Measurements from ENCODE around the gene P2RY8.

P2RY8 gene

GRCh38 chrX:1502853-1503252 lies 34.1 kb downstream of the P2RY8 start:
- Histone ChIP-seq H3K4me1 (ENCODE audit: control insufficient read depth, insufficient read depth, low read depth, low read length) (no peaks in the 10 kb centered on the region), H2BK5ac (ENCODE audit: low read depth, low read length, poor library complexity, severe bottlenecking) (no peak overlapping the region), H3K9me3 (ENCODE audit: control insufficient read depth, low read length) (no peaks in the 10 kb centered on the region), H4K91ac (ENCODE audit: low read length) (no peak overlapping the region), H3K9ac (ENCODE audit: low read length) (no peak overlapping the region), H3K18ac (ENCODE audit: low read depth in 1 of 2, low read length in 2 of 2) (no peak overlapping the region), H3K79me1 (replicated peaks; ENCODE audit: low read length, poor library complexity, severe bottlenecking) (no peaks in the 10 kb centered on the region), H2BK120ac (ENCODE audit: low read depth, low read length) (no peak overlapping the region), H3K4me3 (ENCODE audit: insufficient read depth in 1 of 2, low read depth in 1 of 2, low read length in 2 of 2) (no peak overlapping the region), H3K4me2 (ENCODE audit: low read length, poor library complexity, severe bottlenecking) (no peak overlapping the region), H2BK12ac (ENCODE audit: low read length in 2 of 2) (no peak overlapping the region), H3K23ac (ENCODE audit: low read length in 2 of 2) (no peak overlapping the region), H3K27me3 (ENCODE audit: control insufficient read depth in 1 of 2, insufficient read depth in 1 of 2, low read length in 2 of 2) (no peaks in the 10 kb centered on the region), H3K4ac (ENCODE audit: low read depth in 1 of 2, low read length in 2 of 2) (no peak overlapping the region), H3K14ac (ENCODE audit: low read length in 2 of 2) (no peak overlapping the region), H2AFZ (ENCODE audit: low read depth, low read length) (no peak overlapping the region), H3K36me3 (ENCODE audit: control insufficient read depth in 1 of 2, insufficient read depth in 2 of 2, low read depth in 1 of 2, low read length in 2 of 2) (no peaks in the 10 kb centered on the region), H2BK15ac (ENCODE audit: low read depth, poor library complexity, severe bottlenecking) (no peak overlapping the region), H4K8ac (ENCODE audit: low read length) (no peak overlapping the region), H2AK5ac (ENCODE audit: low read length, severe bottlenecking) (no peak overlapping the region), H3K27ac (ENCODE audit: low read length, poor library complexity, severe bottlenecking) (no peak overlapping the region)
- WGBS = 79% methylated on average over 8 of the region's 8 CpGs
- no peak for DNase-seq

GRCh38 chrX:1502241-1502640 lies 34.7 kb downstream of the P2RY8 start:
- no peak overlapping the region for H3K9ac ChIP-seq (ENCODE audit: low read length)
- H2BK5ac ChIP-seq (ENCODE audit: low read depth, low read length, poor library complexity, severe bottlenecking) = no peak overlapping the region
- H3K4ac ChIP-seq (ENCODE audit: low read depth in 1 of 2, low read length in 2 of 2) = no peak overlapping the region
- no peak overlapping the region for H2BK120ac ChIP-seq (ENCODE audit: low read depth, low read length)
- H3K4me1 ChIP-seq (ENCODE audit: control insufficient read depth, insufficient read depth, low read depth, low read length) = no peaks in the 10 kb centered on the region
- no peaks in the 10 kb centered on the region for H3K27me3 ChIP-seq (ENCODE audit: control insufficient read depth in 1 of 2, insufficient read depth in 1 of 2, low read length in 2 of 2)
- H3K36me3 ChIP-seq (ENCODE audit: control insufficient read depth in 1 of 2, insufficient read depth in 2 of 2, low read depth in 1 of 2, low read length in 2 of 2) = no peaks in the 10 kb centered on the region
- H3K9me3 ChIP-seq (ENCODE audit: control insufficient read depth, low read length) = no peaks in the 10 kb centered on the region
- H3K18ac ChIP-seq (ENCODE audit: low read depth in 1 of 2, low read length in 2 of 2) = no peak overlapping the region
- no peak overlapping the region for H3K4me2 ChIP-seq (ENCODE audit: low read length, poor library complexity, severe bottlenecking)
- no peak overlapping the region for H4K91ac ChIP-seq (ENCODE audit: low read length)
- H2AK5ac ChIP-seq (ENCODE audit: low read length, severe bottlenecking) = no peak overlapping the region
- 89% methylated on average over 10 of the region's 12 CpGs for WGBS
- H2AFZ ChIP-seq (ENCODE audit: low read depth, low read length) = no peak overlapping the region
- no peak for DNase-seq
- H2BK12ac ChIP-seq (ENCODE audit: low read length in 2 of 2) = no peak overlapping the region
- no peak overlapping the region for H4K8ac ChIP-seq (ENCODE audit: low read length)
- H3K14ac ChIP-seq (ENCODE audit: low read length in 2 of 2) = no peak overlapping the region
- H3K79me1 ChIP-seq (replicated peaks; ENCODE audit: low read length, poor library complexity, severe bottlenecking) = no peaks in the 10 kb centered on the region
- no peak overlapping the region for H3K27ac ChIP-seq (ENCODE audit: low read length, poor library complexity, severe bottlenecking)
- H3K23ac ChIP-seq (ENCODE audit: low read length in 2 of 2) = no peak overlapping the region
- no peak overlapping the region for H2BK15ac ChIP-seq (ENCODE audit: low read depth, poor library complexity, severe bottlenecking)
- no peak overlapping the region for H3K4me3 ChIP-seq (ENCODE audit: insufficient read depth in 1 of 2, low read depth in 1 of 2, low read length in 2 of 2)

GRCh38 chrX:1500701-1501624 lies 36.0 kb downstream of the P2RY8 start:
- Histone ChIP-seq H4K91ac (ENCODE audit: low read length) (no peak overlapping the region), H2BK5ac (ENCODE audit: low read depth, low read length, poor library complexity, severe bottlenecking) (no peak overlapping the region), H3K4me3 (ENCODE audit: insufficient read depth in 1 of 2, low read depth in 1 of 2, low read length in 2 of 2) (no peak overlapping the region), H2AK5ac (ENCODE audit: low read length, severe bottlenecking) (no peak overlapping the region), H3K27ac (ENCODE audit: low read length, poor library complexity, severe bottlenecking) (no peak overlapping the region), H3K79me1 (replicated peaks; ENCODE audit: low read length, poor library complexity, severe bottlenecking) (no peaks in the 10 kb centered on the region), H3K36me3 (ENCODE audit: control insufficient read depth in 1 of 2, insufficient read depth in 2 of 2, low read depth in 1 of 2, low read length in 2 of 2) (no peaks in the 10 kb centered on the region), H3K4me2 (ENCODE audit: low read length, poor library complexity, severe bottlenecking) (no peak overlapping the region), H3K4me1 (ENCODE audit: control insufficient read depth, insufficient read depth, low read depth, low read length) (no peaks in the 10 kb centered on the region), H3K4ac (ENCODE audit: low read depth in 1 of 2, low read length in 2 of 2) (no peak overlapping the region), H2BK12ac (ENCODE audit: low read length in 2 of 2) (no peak overlapping the region), H3K27me3 (ENCODE audit: control insufficient read depth in 1 of 2, insufficient read depth in 1 of 2, low read length in 2 of 2) (peaks cover 0 to 4% of the 10 kb centered on the region in 2 experiments), H3K9ac (ENCODE audit: low read length) (no peak overlapping the region), H3K9me3 (ENCODE audit: control insufficient read depth, low read length) (no peaks in the 10 kb centered on the region), H2AFZ (ENCODE audit: low read depth, low read length) (no peak overlapping the region), H3K18ac (ENCODE audit: low read depth in 1 of 2, low read length in 2 of 2) (no peak overlapping the region), H4K8ac (ENCODE audit: low read length) (no peak overlapping the region), H3K14ac (ENCODE audit: low read length in 2 of 2) (no peak overlapping the region), H2BK15ac (ENCODE audit: low read depth, poor library complexity, severe bottlenecking) (no peak overlapping the region), H3K23ac (ENCODE audit: low read length in 2 of 2) (no peak overlapping the region), H2BK120ac (ENCODE audit: low read depth, low read length) (no peak overlapping the region)
- 93% methylated on average over 22 of the region's 23 CpGs for WGBS
- no peak for DNase-seq

GRCh38 chrX:1496076-1496475 lies 40.9 kb downstream of the P2RY8 start:
- Histone ChIP-seq H2BK12ac (ENCODE audit: low read length in 2 of 2) (no peak overlapping the region), H2BK15ac (ENCODE audit: low read depth, poor library complexity, severe bottlenecking) (no peak overlapping the region), H3K23ac (ENCODE audit: low read length in 2 of 2) (no peak overlapping the region), H3K18ac (ENCODE audit: low read depth in 1 of 2, low read length in 2 of 2) (no peak overlapping the region), H2BK5ac (ENCODE audit: low read depth, low read length, poor library complexity, severe bottlenecking) (no peak overlapping the region), H4K91ac (ENCODE audit: low read length) (no peak overlapping the region), H3K4ac (ENCODE audit: low read depth in 1 of 2, low read length in 2 of 2) (no peak overlapping the region), H2AFZ (ENCODE audit: low read depth, low read length) (no peak overlapping the region), H3K14ac (ENCODE audit: low read length in 2 of 2) (no peak overlapping the region), H3K9me3 (ENCODE audit: control insufficient read depth, low read length) (no peaks in the 10 kb centered on the region), H3K79me1 (replicated peaks; ENCODE audit: low read length, poor library complexity, severe bottlenecking) (no peaks in the 10 kb centered on the region), H4K8ac (ENCODE audit: low read length) (no peak overlapping the region), H3K27ac (ENCODE audit: low read length, poor library complexity, severe bottlenecking) (no peak overlapping the region), H3K27me3 (ENCODE audit: control insufficient read depth in 1 of 2, insufficient read depth in 1 of 2, low read length in 2 of 2) (peaks cover 3 to 20% of the 10 kb centered on the region in 2 experiments), H3K9ac (ENCODE audit: low read length) (no peak overlapping the region), H3K4me1 (ENCODE audit: control insufficient read depth, insufficient read depth, low read depth, low read length) (no peaks in the 10 kb centered on the region), H3K4me2 (ENCODE audit: low read length, poor library complexity, severe bottlenecking) (no peak overlapping the region), H2AK5ac (ENCODE audit: low read length, severe bottlenecking) (no peak overlapping the region), H2BK120ac (ENCODE audit: low read depth, low read length) (no peak overlapping the region), H3K36me3 (ENCODE audit: control insufficient read depth in 1 of 2, insufficient read depth in 2 of 2, low read depth in 1 of 2, low read length in 2 of 2) (no peaks in the 10 kb centered on the region), H3K4me3 (ENCODE audit: insufficient read depth in 1 of 2, low read depth in 1 of 2, low read length in 2 of 2) (no peak overlapping the region)
- 83% methylated on average over 12 of the region's 12 CpGs for WGBS
- DNase-seq = no peak

All from mesenchymal stem cell (in vitro differentiated cells and primary cell).